NCI-H1694 treated with DMSO at 0.1 percent for 48 hours (cell line): ENCODE results near the gene WDR38.
"Not testable (repeated sequence)": the region's sequence is repeated elsewhere in the genome, so short reads cannot be mapped to it uniquely, and the experiment has no call there.

Source experiments
- DNase-seq: peaks from one replicate; lab custom pipeline; 2025; lab: John Stamatoyannopoulos, UW

The WDR38 gene

GRCh38 chr9:124834591-124834990 is 18.7 kb upstream of the WDR38 start:
- DNase-seq: no peak

- DNase-seq: peak; percentile 76
Observed at GRCh38 chr9:124835026-124835557, 18.2 kb upstream of the WDR38 start.

- not testable (repeated sequence) for DNase-seq
Observed at GRCh38 chr9:124838132-124838531, 15.1 kb upstream of the WDR38 start.

- DNase-seq: not testable (repeated sequence)
Observed at GRCh38 chr9:124838567-124839275, 14.5 kb upstream of the WDR38 start.

- no peak for DNase-seq
Observed at GRCh38 chr9:124839612-124840299, 13.5 kb upstream of the WDR38 start.

- no peak for DNase-seq
Observed at GRCh38 chr9:124840300-124840833, 12.9 kb upstream of the WDR38 start.

GRCh38 chr9:124841075-124841821 is 12.0 kb upstream of the WDR38 start:
- DNase-seq: no peak

- no peak for DNase-seq
Observed at GRCh38 chr9:124843456-124844034, 9.7 kb upstream of the WDR38 start.

GRCh38 chr9:124844291-124844690 is 9.0 kb upstream of the WDR38 start:
- DNase-seq: no peak

- not testable (repeated sequence) for DNase-seq
Observed at GRCh38 chr9:124846467-124846866, 6.8 kb upstream of the WDR38 start.

GRCh38 chr9:124846969-124847368 is 6.3 kb upstream of the WDR38 start:
- no peak for DNase-seq

GRCh38 chr9:124849801-124850200 is 3.5 kb upstream of the WDR38 start:
- DNase-seq: no peak

- DNase-seq: no peak
Observed at GRCh38 chr9:124852121-124852828, 985 bp upstream of the WDR38 start.

GRCh38 chr9:124853605-124854143 is 414 bp downstream of the WDR38 start:
- no peak for DNase-seq

- DNase-seq: no peak
Observed at GRCh38 chr9:124854161-124854560, 901 bp downstream of the WDR38 start.

GRCh38 chr9:124854822-124855221 is 1.6 kb downstream of the WDR38 start:
- DNase-seq: no peak

- DNase-seq: no peak
Observed at GRCh38 chr9:124855566-124855943, 2.3 kb downstream of the WDR38 start.

GRCh38 chr9:124855944-124856765 is 2.9 kb downstream of the WDR38 start:
- DNase-seq: no peak

GRCh38 chr9:124857533-124858162 is 4.4 kb downstream of the WDR38 start:
- DNase-seq: no peak
